ENCODE data around the gene DPP9.
A peak's percentile ranks its signal among the peaks of the same experiment; 100 is the strongest.
"Not testable (repeated sequence)": the region's sequence is repeated elsewhere in the genome, so short reads cannot be mapped to it uniquely, and the experiment has no call there.

Gene DPP9

DNA sequence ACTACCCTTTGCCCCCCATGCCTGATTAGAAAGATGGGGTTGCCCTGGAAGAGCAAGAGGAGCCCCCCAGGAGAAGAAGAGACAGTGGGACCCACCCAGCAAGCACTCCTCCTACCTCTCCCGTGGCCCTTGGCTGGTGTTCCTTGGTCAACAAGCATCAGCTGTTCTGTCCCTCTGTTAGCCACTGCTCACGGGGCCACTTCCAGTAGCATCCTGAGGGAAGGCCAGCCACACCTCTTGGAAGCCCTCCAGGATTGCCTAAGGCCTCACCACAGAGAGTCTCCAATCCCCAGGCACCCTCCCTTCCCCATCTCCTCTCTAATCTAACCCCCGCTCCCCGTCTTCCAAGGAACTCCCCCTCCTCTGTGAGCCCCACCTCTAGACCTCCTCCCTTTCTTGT lies 15.1 kb upstream of the DPP9 start:
- DNase-seq, result no peak

DNA sequence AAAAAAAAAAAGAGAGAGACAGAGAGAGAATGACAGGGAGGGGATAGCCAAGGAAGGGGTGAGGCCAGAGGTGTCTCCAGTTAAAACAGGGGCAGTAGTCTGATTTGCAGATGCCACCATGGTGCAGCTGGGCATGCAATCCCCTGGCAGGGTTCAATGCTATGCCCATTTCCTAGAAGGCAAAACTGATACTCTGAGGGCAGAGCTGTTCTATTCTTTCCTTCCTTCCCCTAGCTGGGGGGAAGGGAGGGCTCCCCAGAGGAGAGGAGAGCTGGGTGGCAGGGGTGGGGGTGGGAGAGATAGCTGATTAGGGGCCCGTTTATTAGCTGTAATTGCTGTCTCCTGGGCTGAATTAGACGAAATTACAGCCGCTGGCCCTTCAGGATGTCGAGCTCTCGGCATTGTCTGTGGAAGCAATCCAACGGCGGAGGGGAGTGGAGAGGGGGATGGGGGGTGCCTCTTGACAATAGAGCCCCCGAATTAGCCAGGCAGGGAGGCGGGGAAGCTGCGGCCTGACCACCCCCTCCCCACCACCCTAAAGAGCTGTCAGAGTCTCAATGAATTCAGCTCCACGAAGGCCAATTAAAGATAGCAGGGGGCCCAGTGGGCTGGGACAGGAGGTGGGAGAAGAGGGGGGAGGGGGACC lies 14.4 kb upstream of the DPP9 start:
- no peak for DNase-seq

DNA sequence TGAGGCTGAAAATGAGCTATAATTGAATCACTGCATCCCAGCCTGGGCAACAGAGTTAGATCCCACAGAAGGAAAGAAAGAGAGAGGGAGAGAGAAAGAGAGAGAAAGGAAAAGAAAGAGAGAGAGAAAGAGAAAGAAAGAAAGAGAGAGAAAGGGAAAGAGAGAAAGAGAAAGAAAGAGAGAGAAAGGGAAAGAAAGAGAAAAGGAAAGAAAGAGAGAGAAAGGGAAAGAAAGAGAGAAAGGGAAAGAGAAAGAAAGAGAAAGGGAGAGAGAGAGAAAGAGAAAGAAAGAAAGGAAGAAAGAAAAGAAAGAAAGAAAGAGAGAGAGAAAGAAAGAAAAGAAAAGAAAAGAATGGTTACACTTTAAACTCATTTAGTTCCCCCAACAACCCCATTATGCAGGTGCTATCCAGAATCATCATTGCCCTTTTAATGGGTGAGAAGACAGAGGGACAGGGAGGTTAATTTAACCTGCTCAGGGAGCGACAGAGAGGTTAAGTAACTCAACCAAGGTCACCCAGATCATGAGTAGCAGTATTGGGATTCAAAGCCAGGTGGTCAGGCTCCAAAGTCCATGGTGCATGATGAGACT lies 10.2 kb upstream of the DPP9 start:
- DNase-seq, result no peak

DNA sequence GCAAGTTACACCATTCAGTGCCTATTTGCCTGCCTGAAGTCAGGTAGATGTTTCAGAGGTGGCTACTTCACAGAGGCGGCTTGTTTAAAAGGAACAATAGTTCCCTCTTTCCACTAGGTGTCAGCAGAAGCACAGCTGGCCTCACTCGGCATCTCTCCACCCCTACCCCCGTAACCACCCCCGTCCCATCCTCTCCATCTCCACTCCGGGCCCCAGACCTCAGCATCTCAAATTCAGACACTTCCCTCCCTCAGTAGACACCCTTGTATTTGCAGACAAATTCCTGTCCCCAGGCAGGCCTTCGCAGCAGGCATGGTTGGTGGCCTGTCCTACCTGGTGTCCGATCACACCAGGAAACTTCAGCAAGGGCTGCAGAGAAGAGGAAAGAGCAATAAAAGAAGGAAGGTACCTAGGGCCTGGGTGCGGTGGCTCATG lies 9.1 kb upstream of the DPP9 start:
- peak; percentile 43 to 59 for DNase-seq

DNA sequence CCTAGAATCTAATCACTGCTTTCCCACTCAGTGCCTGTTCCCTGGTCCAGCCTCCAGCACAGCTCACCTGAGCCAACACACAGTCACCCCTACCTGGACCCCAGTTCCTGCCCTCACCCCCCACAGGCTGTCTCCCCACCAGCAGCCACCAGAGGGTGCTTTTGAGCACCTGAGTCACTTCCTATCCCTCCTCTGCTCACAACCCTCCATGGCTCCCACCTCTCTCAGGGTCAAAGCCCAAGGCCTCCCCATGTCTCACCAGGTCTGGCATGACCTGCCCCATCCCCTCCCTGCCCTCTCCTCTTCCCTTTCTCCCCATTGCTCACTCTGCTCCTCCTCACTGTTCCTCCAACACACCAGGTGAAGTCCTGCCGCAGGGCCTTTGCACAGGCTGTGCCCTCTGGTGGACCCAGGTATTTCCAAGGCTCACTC lies 7.1 kb upstream of the DPP9 start:
- peak; percentile 27 to 45 for DNase-seq

- peak; percentile 26 to 33 for DNase-seq
Measured at GRCh38 chr19:4728871-4729270, 5.2 kb upstream of the DPP9 start.

DNA sequence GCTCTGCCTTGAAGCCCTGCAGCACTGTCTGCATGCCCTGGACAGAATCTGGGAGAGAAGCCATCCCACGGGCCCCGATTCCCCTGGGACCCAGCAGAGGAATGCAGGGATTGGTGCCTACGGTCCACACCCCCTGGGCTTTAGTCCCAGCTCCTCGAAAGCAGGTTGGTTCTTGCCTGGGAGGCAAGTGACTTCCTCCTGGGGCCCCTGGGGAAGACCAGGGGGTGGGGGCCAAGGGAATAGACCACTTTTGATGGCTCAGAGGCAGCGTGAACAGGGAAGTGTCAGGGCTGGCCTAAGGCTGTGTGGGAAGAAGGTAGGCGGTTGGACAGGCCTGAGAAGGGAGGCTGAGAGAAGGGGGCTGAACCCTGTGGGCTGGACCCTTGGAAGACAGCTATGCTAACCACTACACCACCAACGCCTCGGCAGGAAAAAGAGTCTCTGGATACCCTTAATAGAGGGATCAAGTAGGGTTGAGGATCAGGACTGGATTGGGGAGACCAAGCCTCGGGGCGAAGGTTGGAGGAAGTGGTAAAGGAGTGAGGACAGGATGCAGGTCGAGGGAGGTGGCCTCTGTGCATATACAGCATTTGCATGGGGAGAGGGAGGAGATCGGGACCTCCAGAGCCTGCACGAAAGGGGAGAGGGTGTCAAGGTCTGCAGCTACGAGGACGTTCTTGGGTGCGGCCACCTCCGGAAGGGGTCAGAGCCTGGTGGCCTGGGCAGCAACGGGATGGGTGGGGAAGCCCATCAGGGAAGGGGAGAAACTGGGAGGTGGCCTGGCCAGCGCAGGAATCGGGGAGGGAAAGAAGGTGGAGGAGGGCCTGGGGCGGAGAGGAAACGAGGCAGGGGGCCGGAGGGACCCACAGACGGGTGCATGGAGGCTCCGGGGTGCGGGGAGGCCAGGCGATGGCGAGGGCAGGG lies 709 bp downstream of the DPP9 start:
- peak; percentile 37 to 81 for DNase-seq

GRCh38 chr19:4721196-4721595 lies 2.4 kb downstream of the DPP9 start:
- no peak for DNase-seq

DNA sequence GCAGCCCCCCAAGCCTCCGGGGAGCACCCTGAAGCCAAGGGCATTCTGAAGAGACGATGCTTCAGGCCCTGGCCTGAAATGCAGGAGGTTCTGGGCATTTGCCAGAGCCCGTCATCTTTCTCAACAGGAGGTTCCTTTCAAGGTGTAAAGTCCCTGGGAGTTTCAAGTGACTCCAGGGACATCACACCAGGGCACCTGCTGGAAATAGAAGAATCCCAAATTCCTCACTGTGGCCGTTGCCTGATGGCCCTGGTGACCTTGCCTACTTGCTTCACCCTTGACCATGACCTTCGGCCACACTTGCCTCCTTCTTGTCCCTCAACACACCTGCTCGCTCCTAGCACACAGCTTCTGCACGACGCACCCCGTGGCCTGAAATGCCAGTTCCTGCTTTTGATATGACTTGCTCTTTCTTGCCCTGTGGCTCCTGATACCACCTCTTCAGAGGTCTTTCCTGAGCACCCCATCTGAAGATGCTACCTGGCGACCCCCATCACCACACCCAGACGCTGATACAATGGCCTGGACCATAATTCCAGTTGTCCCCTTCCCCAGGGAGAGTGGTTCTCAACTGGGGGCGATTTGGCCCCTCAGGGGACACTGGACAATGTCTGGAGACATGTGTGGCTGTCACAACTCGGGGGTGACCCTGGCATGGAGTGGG lies 3.5 kb downstream of the DPP9 start:
- DNase-seq, result no peak

- no peak for DNase-seq
Measured at GRCh38 chr19:4719499-4719866, 4.2 kb downstream of the DPP9 start.

- DNase-seq, result peak in 1 of 2 donors; percentile 49
Measured at GRCh38 chr19:4717966-4718701, 5.5 kb downstream of the DPP9 start.

- DNase-seq, result no peak
Measured at GRCh38 chr19:4717191-4717965, 6.3 kb downstream of the DPP9 start.

GRCh38 chr19:4715529-4716221 lies 8.0 kb downstream of the DPP9 start:
- DNase-seq, result peak; percentile 73 to 90

DNA sequence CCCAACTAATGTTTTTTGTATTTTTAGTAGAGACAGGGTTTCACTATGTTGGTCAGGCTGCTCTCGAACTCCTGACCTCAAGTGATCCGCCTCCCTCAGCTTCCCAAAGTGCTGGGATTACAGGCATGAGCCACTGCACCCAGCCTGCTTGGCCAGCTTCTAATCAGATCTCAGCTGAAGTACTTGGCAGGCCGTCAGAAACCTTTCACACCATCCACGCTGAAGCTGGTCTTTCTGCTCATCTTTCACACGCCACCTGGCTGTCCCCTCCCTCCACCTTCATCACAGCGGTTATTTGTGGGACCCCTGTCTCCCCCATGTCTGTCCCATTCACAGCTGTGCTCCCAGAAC lies 8.5 kb downstream of the DPP9 start:
- not testable (repeated sequence) for DNase-seq

GRCh38 chr19:4714016-4714415 lies 9.6 kb downstream of the DPP9 start:
- DNase-seq, result no peak

GRCh38 chr19:4713384-4713951 lies 10.2 kb downstream of the DPP9 start:
- DNase-seq, result no peak

- no peak for DNase-seq
Measured at GRCh38 chr19:4712771-4713170, 10.9 kb downstream of the DPP9 start.

DNA sequence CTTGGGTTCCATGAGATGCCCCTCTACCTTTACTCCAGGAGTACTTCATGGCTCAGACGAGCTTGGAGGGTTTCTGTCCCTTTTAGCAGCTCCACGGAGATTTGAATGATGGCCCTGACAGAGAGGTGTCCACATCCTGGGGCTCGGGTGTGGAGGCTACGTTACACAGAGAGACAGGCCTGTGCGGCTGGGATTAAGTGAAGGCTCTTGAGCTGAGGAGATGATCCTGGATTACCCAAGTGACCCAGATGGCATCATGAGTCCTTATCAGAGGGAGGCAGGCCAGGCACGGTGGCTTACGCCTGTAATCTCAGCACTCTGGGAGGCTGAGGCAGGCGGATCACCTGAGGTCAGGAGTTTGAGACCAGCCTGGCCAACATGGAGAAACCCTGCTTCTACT lies 12.4 kb downstream of the DPP9 start:
- DNase-seq, result no peak

DNA sequence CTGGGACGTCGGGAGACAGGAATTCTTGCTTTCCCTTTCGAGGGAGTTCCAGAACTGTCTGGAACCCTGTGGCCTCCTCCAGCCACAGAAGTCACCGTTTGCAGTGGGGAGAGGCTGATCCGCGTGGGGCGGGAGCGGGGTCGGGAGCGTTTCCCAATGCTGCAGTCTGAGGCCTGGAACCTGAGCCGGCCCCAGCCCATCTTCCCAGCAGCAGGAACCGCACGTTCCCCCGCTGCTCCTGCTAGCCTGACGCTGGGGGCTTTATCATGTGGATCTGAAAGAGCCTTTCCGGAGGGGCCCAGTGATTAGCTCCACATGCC lies 13.4 kb downstream of the DPP9 start:
- no peak for DNase-seq

GRCh38 chr19:4709440-4710280 lies 14.0 kb downstream of the DPP9 start:
- DNase-seq, result no peak

Measured in inflammatory macrophage (primary cell).